Neural cell (in vitro differentiated cells): ENCODE data around the gene ANKRD33. TPM values are rescaled to one million over a fixed set of nuclear protein-coding genes. Genes with fewer than 3 reads are reported as not detected.

Experiments
- H2AFZ ChIP-seq: fragments of 200-600, 300-800 bp; sonication (generic), shearing (Covaris generic); 2 replicates; pipeline ENCODE4 v1.6.0; 2014; ENCODE audit warnings: low read depth, mild to moderate bottlenecking, antibody characterized with exemption, low read length, moderate library complexity
- H3F3A ChIP-seq: fragments of 200-600 bp; shearing (Covaris generic); 2 replicates; pipeline ENCODE4 v1.6.1; 2016; ENCODE audit warnings: mild to moderate bottlenecking, moderate library complexity, mixed read lengths, antibody characterized with exemption, low read length; ENCODE audit not compliant: insufficient read depth, poor library complexity, severe bottlenecking
- H3K27ac ChIP-seq: fragments of 200-600, 300-800 bp; sonication (generic), shearing (Covaris generic); 2 replicates; pipeline ENCODE4 v1.5.1; 2014; ENCODE audit warnings: mild to moderate bottlenecking, low read length, moderate library complexity
- H3K27me3 ChIP-seq: fragments of 300-800, 200-600 bp; sonication (generic), shearing (Covaris generic); 2 replicates; pipeline ENCODE4 v1.6.0; 2014; ENCODE audit warnings: mild to moderate bottlenecking, low read depth, low read length, moderate library complexity; ENCODE audit not compliant: insufficient read depth
- H3K36me3 ChIP-seq: fragments of 300-800, 200-600 bp; sonication (generic), shearing (Covaris generic); 2 replicates; pipeline ENCODE4 v1.5.1; 2014; ENCODE audit warnings: mild to moderate bottlenecking, antibody characterized with exemption, low read length, moderate library complexity; ENCODE audit not compliant: insufficient read depth
- H3K4me2 ChIP-seq: fragments of 300-800, 200-600 bp; sonication (generic), shearing (Covaris generic); 2 replicates; pipeline ENCODE4 v1.6.0; 2014; ENCODE audit warnings: mild to moderate bottlenecking, low read length
- H3K4me3 ChIP-seq: fragments of 300-800, 200-600 bp; sonication (generic), shearing (Covaris generic); 2 replicates; pipeline ENCODE4 v1.5.1; 2014; ENCODE audit warnings: mild to moderate bottlenecking, low read length, moderate library complexity
- H3K79me2 ChIP-seq: fragments of 200-600 bp; shearing (Covaris generic); replicated peaks from 2 replicates; pipeline ENCODE4 v1.6.0; 2014; ENCODE audit warnings: mild to moderate bottlenecking, low read length, moderate library complexity; ENCODE audit not compliant: insufficient read depth
- H3K9ac ChIP-seq: fragments of 300-800, 200-600 bp; sonication (generic), shearing (Covaris generic); 2 replicates; pipeline ENCODE4 v1.6.1; 2016; ENCODE audit warnings: mild to moderate bottlenecking, low read length, mixed read lengths
- H3K9me2 ChIP-seq: fragments of 200-600 bp; shearing (Covaris generic); 2 replicates; pipeline ENCODE4 v1.6.1; 2016; ENCODE audit warnings: mild to moderate bottlenecking, low read length, mixed read lengths; ENCODE audit not compliant: insufficient read depth
- H3K9me3 ChIP-seq: fragments of 200-600, 300-800 bp; sonication (generic), shearing (Covaris generic); 2 replicates; pipeline ENCODE4 v1.6.1; 2016; ENCODE audit warnings: mild to moderate bottlenecking, mixed run types, low read length, moderate library complexity, mixed read lengths
- H4K20me1 ChIP-seq: fragments of 200-600 bp; shearing (Covaris generic); 2 replicates; pipeline ENCODE4 v1.6.1; 2016; ENCODE audit warnings: mild to moderate bottlenecking, mixed run types; ENCODE audit not compliant: insufficient read depth
- CTCF ChIP-seq: fragments of 450-650 bp; IDR thresholded peaks from 2 replicates; pipeline ENCODE4 v1.5.1; 2014; ENCODE audit warnings: antibody characterized with exemption, mild to moderate bottlenecking, moderate library complexity; ENCODE audit not compliant: poor library complexity, severe bottlenecking
- EP300 ChIP-seq: fragments of 450-650 bp; conservative IDR thresholded peaks from 2 replicates; pipeline ENCODE4 v1.6.1; 2014; ENCODE audit warnings: antibody characterized with exemption, mild to moderate bottlenecking, moderate library complexity; ENCODE audit not compliant: poor library complexity, severe bottlenecking
- EZH2 ChIP-seq: fragments of 200-600, 300-800 bp; shearing (Covaris generic), sonication (generic); IDR thresholded peaks from 2 replicates; pipeline ENCODE4 v1.6.1; 2014; ENCODE audit warnings: antibody characterized with exemption, low read length, borderline replicate concordance, mild to moderate bottlenecking; ENCODE audit not compliant: insufficient read depth, poor library complexity, severe bottlenecking
- MXI1 ChIP-seq: fragments of 450-650 bp; conservative IDR thresholded peaks from 2 replicates; pipeline ENCODE4 v1.6.1; 2014; ENCODE audit warnings: antibody characterized with exemption, mild to moderate bottlenecking; ENCODE audit not compliant: poor library complexity, severe bottlenecking
- POLR2AphosphoS5 ChIP-seq: IDR thresholded peaks from 2 replicates; pipeline ENCODE4 v1.6.1; 2012
- RAD21 ChIP-seq: fragments of 450-650 bp; conservative IDR thresholded peaks from 2 replicates; pipeline ENCODE4 v1.6.1; 2014; ENCODE audit warnings: antibody characterized with exemption, mild to moderate bottlenecking, moderate library complexity
- SMC3 ChIP-seq: fragments of 450-650 bp; conservative IDR thresholded peaks from 2 replicates; pipeline ENCODE4 v1.6.1; 2014; ENCODE audit warnings: antibody characterized with exemption, mild to moderate bottlenecking, moderate library complexity; ENCODE audit not compliant: poor library complexity
- TAF1 ChIP-seq: IDR thresholded peaks from 2 replicates; pipeline ENCODE4 v1.6.1; 2012; ENCODE audit warnings: low read depth
- polyA plus RNA-seq: library from polyadenylated mRNA; depleted of rRNA; stranded (reverse); fragments of >200 nt; gene quantifications from 2 replicates; pipeline ENCODE4 v1.2.3, GENCODE V29; 2014
- TF ChIP-seq, protein P1 (sequence below): IDR thresholded peaks from 2 replicates; pipeline ENCODE4 v1.6.1; 2012; ENCODE audit warnings: borderline replicate concordance

Gene ANKRD33
- polyA plus RNA-seq, 1 donor from 2014 or later = not detected

- no peak overlapping the region for H3K9ac ChIP-seq
- peaks cover 1% of the 10 kb centered on the region for H3K27me3 ChIP-seq
- H3K27ac ChIP-seq = no peak overlapping the region
- no peaks in the 10 kb centered on the region for H3K36me3 ChIP-seq
- H2AFZ ChIP-seq = no peak overlapping the region
- H3K9me3 ChIP-seq = no peaks in the 10 kb centered on the region
- peak overlapping the region; percentile 69 for H3K4me3 ChIP-seq
- no peaks in the 10 kb centered on the region for H3K79me2 ChIP-seq
- H4K20me1 ChIP-seq = no peaks in the 10 kb centered on the region
- no peaks in the 10 kb centered on the region for H3F3A ChIP-seq
- no peaks in the 10 kb centered on the region for H3K9me2 ChIP-seq
- TF ChIP-seq RAD21 (no peak), MXI1 (no peak), CTCF (no peak), SMC3 (no peak), EP300 (no peak), POLR2AphosphoS5 (no peak), TAF1 (no peak), EZH2 (no peak)
- TF ChIP-seq, protein P1, sequence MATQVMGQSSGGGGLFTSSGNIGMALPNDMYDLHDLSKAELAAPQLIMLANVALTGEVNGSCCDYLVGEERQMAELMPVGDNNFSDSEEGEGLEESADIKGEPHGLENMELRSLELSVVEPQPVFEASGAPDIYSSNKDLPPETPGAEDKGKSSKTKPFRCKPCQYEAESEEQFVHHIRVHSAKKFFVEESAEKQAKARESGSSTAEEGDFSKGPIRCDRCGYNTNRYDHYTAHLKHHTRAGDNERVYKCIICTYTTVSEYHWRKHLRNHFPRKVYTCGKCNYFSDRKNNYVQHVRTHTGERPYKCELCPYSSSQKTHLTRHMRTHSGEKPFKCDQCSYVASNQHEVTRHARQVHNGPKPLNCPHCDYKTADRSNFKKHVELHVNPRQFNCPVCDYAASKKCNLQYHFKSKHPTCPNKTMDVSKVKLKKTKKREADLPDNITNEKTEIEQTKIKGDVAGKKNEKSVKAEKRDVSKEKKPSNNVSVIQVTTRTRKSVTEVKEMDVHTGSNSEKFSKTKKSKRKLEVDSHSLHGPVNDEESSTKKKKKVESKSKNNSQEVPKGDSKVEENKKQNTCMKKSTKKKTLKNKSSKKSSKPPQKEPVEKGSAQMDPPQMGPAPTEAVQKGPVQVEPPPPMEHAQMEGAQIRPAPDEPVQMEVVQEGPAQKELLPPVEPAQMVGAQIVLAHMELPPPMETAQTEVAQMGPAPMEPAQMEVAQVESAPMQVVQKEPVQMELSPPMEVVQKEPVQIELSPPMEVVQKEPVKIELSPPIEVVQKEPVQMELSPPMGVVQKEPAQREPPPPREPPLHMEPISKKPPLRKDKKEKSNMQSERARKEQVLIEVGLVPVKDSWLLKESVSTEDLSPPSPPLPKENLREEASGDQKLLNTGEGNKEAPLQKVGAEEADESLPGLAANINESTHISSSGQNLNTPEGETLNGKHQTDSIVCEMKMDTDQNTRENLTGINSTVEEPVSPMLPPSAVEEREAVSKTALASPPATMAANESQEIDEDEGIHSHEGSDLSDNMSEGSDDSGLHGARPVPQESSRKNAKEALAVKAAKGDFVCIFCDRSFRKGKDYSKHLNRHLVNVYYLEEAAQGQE = no peak
- no peak overlapping the region for H3K4me2 ChIP-seq
These were observed 25.0 kb upstream of the ANKRD33 start for GRCh38 chr12:51862947-51863346.

DNA sequence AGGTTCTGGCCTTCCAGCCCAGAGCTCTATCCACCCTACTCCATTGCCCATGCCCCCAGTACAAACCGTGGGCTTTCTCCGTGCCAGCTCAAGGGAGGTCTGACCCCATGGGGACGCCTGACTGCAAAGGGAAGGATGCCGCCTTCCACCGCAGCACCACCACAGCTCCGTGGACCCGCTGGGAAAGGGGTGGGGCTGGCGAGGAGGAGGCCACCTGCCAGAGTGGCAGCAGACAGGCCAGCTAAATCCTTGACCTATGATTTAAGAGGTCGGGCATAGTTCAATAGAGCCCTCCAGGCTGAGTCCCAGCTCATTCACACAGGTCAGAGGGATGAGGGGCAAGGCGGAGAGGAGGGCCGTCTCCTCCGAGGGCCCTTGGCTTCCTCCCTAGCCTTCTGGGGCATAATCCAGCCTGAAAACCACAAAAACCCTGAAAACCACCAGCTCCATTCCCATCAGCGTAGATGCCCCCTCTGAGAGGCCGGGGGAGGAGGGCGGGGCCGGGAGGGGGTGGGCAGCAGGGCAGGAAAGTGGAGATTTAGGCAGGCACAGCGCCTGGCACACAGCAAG is 24.5 kb upstream of the ANKRD33 start:
- Histone ChIP-seq H2AFZ (peak overlapping the region; percentile 56), H3K9me2 (no peaks in the 10 kb centered on the region), H3K79me2 (no peaks in the 10 kb centered on the region), H3K27ac (no peak overlapping the region), H3K9me3 (no peaks in the 10 kb centered on the region), H4K20me1 (no peaks in the 10 kb centered on the region), H3K36me3 (no peaks in the 10 kb centered on the region), H3K4me2 (no peak overlapping the region), H3K4me3 (peak overlapping the region; percentile 69), H3K9ac (peak overlapping the region; percentile 69), H3F3A (no peaks in the 10 kb centered on the region), H3K27me3 (peaks cover 6% of the 10 kb centered on the region)
- TF ChIP-seq EP300 (no peak), EZH2 (no peak), MXI1 (no peak), TAF1 (no peak), SMC3 (no peak)
- TF ChIP-seq, protein P1 = no peak
